ENCODE measurements around the gene MCF2L. TPM values are rescaled to one million over a fixed set of nuclear protein-coding genes. Genes with fewer than 3 reads are reported as not detected.
"Not testable (repeated sequence)": the region's sequence is repeated elsewhere in the genome, so short reads cannot be mapped to it uniquely, and the experiment has no call there.

MCF2L gene
- total and polyA plus RNA-seq, 4 donors = 21.0 to 78.7 (median 35.9) TPM

DNA sequence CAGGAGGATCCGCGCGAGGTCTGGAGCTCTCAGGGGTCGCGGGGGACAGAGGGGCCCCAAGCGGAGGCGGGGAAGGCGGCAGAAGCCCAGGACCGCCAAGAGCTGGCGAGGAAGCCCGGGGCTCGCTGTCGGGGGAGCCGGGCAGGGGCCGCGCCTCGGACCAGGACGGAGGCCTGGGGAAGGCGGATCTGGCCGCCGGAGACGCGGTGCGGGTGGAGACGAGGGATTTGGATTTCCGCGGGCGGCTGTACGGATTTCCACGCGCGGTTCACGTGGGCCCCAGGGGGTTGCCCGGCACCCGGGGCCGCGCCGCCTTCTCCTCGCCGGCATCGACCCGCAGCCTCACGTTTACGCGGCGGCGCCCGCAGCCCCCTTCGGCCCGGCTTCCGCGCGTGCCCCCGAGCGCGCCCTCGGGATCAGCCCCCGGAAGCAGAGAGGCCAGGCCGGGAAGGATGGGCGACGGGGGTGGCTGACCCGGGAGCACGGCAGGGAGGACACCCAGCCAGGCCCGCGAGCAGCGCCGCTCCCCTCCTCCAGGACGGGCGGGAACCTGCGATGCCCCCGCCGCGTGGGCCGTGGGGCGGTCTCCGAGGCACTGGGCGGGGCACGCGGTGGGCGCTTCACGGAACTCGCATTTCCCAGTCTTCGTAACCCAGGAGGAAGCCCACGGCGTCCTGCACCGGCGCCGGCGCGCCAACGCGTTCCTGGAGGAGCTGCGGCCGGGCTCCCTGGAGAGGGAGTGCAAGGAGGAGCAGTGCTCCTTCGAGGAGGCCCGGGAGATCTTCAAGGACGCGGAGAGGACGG is 141.2 kb downstream of the MCF2L start:
- peak in 1 of 3 donors; percentile 46 for DNase-seq
- ATAC-seq (ENCODE audit: insufficient read depth, low FRiP score) = peak; percentile 19
- H3K4me1 ChIP-seq (ENCODE audit: control insufficient read depth in 5 of 5, insufficient read depth in 5 of 5, low read length in 5 of 5) = peaks cover 0 to 17% (median 3%) of the 10 kb centered on the region in 5 donors
- H3K36me3 ChIP-seq (ENCODE audit: control insufficient read depth in 4 of 4, insufficient read depth in 4 of 4, low read length in 4 of 4) = no peaks in the 10 kb centered on the region
- H3K9me3 ChIP-seq (ENCODE audit: control insufficient read depth in 4 of 4, insufficient read depth in 3 of 4, low read length in 3 of 4) = peaks cover 0 to 6% (median 0%) of the 10 kb centered on the region in 4 donors
- peak overlapping the region; percentile 13 for H3K4me3 ChIP-seq
- TF ChIP-seq, protein P1, sequence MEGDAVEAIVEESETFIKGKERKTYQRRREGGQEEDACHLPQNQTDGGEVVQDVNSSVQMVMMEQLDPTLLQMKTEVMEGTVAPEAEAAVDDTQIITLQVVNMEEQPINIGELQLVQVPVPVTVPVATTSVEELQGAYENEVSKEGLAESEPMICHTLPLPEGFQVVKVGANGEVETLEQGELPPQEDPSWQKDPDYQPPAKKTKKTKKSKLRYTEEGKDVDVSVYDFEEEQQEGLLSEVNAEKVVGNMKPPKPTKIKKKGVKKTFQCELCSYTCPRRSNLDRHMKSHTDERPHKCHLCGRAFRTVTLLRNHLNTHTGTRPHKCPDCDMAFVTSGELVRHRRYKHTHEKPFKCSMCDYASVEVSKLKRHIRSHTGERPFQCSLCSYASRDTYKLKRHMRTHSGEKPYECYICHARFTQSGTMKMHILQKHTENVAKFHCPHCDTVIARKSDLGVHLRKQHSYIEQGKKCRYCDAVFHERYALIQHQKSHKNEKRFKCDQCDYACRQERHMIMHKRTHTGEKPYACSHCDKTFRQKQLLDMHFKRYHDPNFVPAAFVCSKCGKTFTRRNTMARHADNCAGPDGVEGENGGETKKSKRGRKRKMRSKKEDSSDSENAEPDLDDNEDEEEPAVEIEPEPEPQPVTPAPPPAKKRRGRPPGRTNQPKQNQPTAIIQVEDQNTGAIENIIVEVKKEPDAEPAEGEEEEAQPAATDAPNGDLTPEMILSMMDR (IDR thresholded peaks at IDR 0.05; ENCODE audit: control extremely low read depth, extremely low read depth) = no peak
- no peak overlapping the region for H3K27ac ChIP-seq (ENCODE audit: low read depth in 1 of 2, low read length in 1 of 2)
- peaks cover 3 to 14% (median 14%) of the 10 kb centered on the region in 3 donors for H3K27me3 ChIP-seq (ENCODE audit: control insufficient read depth in 3 of 3, insufficient read depth in 3 of 3, low read length in 2 of 3)
- 1 to 2% methylated on average over 83 to 99 of the region's 99 CpGs for WGBS, 2 donors
- H3K9ac ChIP-seq (ENCODE audit: insufficient read depth in 1 of 2, low read length in 2 of 2) = no peak overlapping the region

DNA sequence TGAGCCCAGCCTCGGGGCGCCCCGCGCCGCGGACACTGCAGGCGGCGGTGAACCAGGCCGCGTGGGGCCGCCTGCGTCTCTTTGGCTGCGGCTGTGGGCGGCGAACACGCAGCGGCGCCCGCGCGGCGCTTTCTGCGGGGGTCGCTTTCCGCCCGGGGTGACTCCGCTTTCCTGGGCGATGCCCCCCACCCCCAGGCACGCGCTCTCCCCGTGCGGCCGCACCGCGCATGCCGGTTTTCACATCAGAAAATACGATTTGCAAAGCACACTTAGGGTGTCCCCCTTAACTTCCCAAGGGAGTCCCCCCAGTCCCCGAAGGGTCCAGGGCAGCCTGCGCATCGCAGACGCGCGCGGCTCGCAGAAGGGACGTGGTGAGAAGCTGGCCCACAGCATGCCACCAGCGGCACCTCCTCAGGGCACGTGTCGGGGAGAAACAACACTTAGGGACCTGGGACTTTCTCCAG is 141.9 kb downstream of the MCF2L start:
- TF ChIP-seq, protein P1 (IDR thresholded peaks at IDR 0.05; ENCODE audit: control extremely low read depth, extremely low read depth) = no peak
- peaks cover 0 to 12% (median 0%) of the 10 kb centered on the region in 5 donors for H3K4me1 ChIP-seq (ENCODE audit: control insufficient read depth in 5 of 5, insufficient read depth in 5 of 5, low read length in 5 of 5)
- DNase-seq = peak in 1 of 3 donors; percentile 51
- no peak overlapping the region for H3K27ac ChIP-seq (ENCODE audit: low read depth in 1 of 2, low read length in 1 of 2)
- no peaks in the 10 kb centered on the region for H3K36me3 ChIP-seq (ENCODE audit: control insufficient read depth in 4 of 4, insufficient read depth in 4 of 4, low read length in 4 of 4)
- H3K4me3 ChIP-seq = no peak overlapping the region
- H3K9ac ChIP-seq (ENCODE audit: insufficient read depth in 1 of 2, low read length in 2 of 2) = no peak overlapping the region
- 20 to 26% methylated on average over 35 to 49 of the region's 49 CpGs for WGBS, 2 donors
- no peak for ATAC-seq (ENCODE audit: insufficient read depth, low FRiP score)
- peaks cover 3 to 14% (median 14%) of the 10 kb centered on the region in 3 donors for H3K27me3 ChIP-seq (ENCODE audit: control insufficient read depth in 3 of 3, insufficient read depth in 3 of 3, low read length in 2 of 3)
- H3K9me3 ChIP-seq (ENCODE audit: control insufficient read depth in 4 of 4, insufficient read depth in 3 of 4, low read length in 3 of 4) = peaks cover 0 to 6% (median 0%) of the 10 kb centered on the region in 4 donors

DNA sequence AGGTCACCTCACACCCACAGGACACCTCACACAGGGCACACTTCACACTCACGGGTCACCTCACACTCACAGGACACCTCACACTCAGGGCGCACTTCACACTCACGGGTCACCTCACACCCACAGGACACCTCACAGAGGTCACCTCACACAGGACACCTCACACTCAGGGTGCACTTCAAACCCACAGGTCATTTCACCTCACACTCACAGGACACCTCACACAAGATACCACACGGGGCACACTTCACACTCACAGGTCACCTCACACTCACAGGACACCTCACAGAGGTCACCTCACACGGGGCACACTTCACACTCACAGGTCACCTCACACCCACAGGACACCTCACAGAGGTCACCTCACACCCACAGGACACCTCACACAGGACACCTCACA is 142.8 kb downstream of the MCF2L start:
- H3K36me3 ChIP-seq (ENCODE audit: control insufficient read depth in 4 of 4, insufficient read depth in 4 of 4, low read length in 4 of 4); H3K9ac ChIP-seq (ENCODE audit: insufficient read depth in 1 of 2, low read length in 2 of 2); H3K9me3 ChIP-seq (ENCODE audit: control insufficient read depth in 4 of 4, insufficient read depth in 3 of 4, low read length in 3 of 4); H3K4me3 ChIP-seq; ATAC-seq (ENCODE audit: insufficient read depth, low FRiP score); H3K27ac ChIP-seq (ENCODE audit: low read depth in 1 of 2, low read length in 1 of 2): not testable (repeated sequence)
- DNase-seq = peak in 2 of 3 donors; percentile 9 to 21
- 89 to 91% methylated on average over 5 of the region's 5 CpGs for whole genome bisulfite sequencing, 2 donors
- Histone ChIP-seq H3K4me1 (ENCODE audit: control insufficient read depth in 5 of 5, insufficient read depth in 5 of 5, low read length in 5 of 5) (peaks cover 0 to 11% (median 0%) of the 10 kb centered on the region in 5 donors), H3K27me3 (ENCODE audit: control insufficient read depth in 3 of 3, insufficient read depth in 3 of 3, low read length in 2 of 3) (peaks cover 3 to 14% (median 14%) of the 10 kb centered on the region in 3 donors)

DNA sequence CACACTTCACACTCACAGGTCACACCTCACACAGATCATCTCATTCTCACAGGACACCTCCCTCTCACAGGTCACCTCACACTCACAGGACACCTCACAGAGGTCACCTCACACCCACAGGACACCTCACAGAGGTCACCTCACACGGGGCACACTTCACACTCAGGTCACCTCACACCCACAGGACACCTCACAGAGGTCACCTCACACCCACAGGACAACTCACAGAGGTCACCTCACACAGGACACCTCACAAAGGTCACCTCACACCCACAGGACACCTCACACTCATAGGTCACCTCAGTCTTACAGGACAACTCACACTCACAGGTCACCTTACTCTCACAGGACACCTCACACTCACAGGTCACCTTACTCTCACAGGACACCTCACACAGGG is 143.5 kb downstream of the MCF2L start:
- ATAC-seq (ENCODE audit: insufficient read depth, low FRiP score); H3K9ac ChIP-seq (ENCODE audit: insufficient read depth in 1 of 2, low read length in 2 of 2); H3K4me3 ChIP-seq; H3K27ac ChIP-seq (ENCODE audit: low read depth in 1 of 2, low read length in 1 of 2); H3K9me3 ChIP-seq (ENCODE audit: control insufficient read depth in 4 of 4, insufficient read depth in 3 of 4, low read length in 3 of 4); H3K36me3 ChIP-seq (ENCODE audit: control insufficient read depth in 4 of 4, insufficient read depth in 4 of 4, low read length in 4 of 4): not testable (repeated sequence)
- WGBS, 2 donors = 78 to 79% methylated on average over 1 of the region's 1 CpG
- H3K4me1 ChIP-seq (ENCODE audit: control insufficient read depth in 5 of 5, insufficient read depth in 5 of 5, low read length in 5 of 5) = peaks cover 0 to 11% (median 0%) of the 10 kb centered on the region in 5 donors
- peaks cover 3 to 14% (median 14%) of the 10 kb centered on the region in 3 donors for H3K27me3 ChIP-seq (ENCODE audit: control insufficient read depth in 3 of 3, insufficient read depth in 3 of 3, low read length in 2 of 3)
- DNase-seq = peak in 1 of 3 donors; percentile 8

Data from lung (tissue), 12 donors.